ENCODE measurements around the gene AGPAT2. TPM values are rescaled to one million over a fixed set of nuclear protein-coding genes. Genes with fewer than 3 reads are reported as not detected.

The AGPAT2 gene
- total RNA-seq, 1 experiment from 2014 or later, result 77.9 TPM

DNA sequence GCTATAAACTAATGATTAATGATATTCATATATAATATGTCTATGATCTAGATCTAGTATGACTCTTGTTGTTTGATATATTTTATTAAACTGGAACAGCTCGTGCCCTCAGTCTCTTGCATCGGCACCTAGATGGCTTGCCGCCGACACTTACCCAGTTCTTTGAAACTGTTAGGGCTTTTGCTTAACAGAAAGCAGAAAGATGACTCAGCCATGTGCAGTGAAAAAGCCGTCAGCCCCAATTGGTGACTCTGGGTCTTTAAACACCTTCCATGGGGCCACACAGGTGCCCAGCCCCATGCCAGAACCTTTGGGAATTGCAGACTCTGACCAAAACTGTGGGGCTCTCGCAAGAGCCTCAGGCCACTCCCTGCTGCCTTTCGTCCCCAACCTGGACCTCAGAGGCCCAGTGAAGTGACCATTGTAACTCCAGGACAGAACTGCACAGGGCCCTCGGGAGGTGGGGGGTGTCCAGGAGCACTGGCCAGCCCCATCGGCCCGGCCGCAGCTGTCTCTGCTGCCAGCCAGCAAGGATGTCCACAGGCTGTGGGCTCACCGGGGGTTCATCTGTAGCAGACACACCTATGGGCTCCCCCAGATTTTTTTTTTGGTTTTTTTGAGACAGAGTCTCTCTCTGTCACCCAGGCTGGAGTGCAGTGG is 47.7 kb upstream of the AGPAT2 start:
- Histone ChIP-seq H3K4me1 (ENCODE audit: control insufficient read depth, insufficient read depth, low read length) (no peaks in the 10 kb centered on the region; the same call in 1 of the 2 replicates), H3K9me3 (ENCODE audit: control insufficient read depth, insufficient read depth, low read depth, low read length) (no peaks in the 10 kb centered on the region), H3K36me3 (ENCODE audit: control insufficient read depth, insufficient read depth, low read length) (no peaks in the 10 kb centered on the region), H3K27ac (ENCODE audit: low read length) (no peak overlapping the region), H3K27me3 (ENCODE audit: control insufficient read depth, insufficient read depth, low read length) (no peaks in the 10 kb centered on the region), H3K4me3 (ENCODE audit: low read depth in 2 of 2, low read length in 2 of 2) (no peak overlapping the region)
- in situ Hi-C loops (cut with HindIII; ENCODE audit: low pct_unique_long_range_greater_than_20kb, low sequenced_read_pairs), result no loop called here
- intact Hi-C loops (cut with micrococcal nuclease; ENCODE audit: unreplicated experiment), result no loop called here
- ChIA-PET POLR2A (no interaction called here), CTCF (interaction anchor here (0.7 kb wide), 1 partner anchor 77 kb away, joined by 3 read pairs; no protein-coding TSS in a partner anchor)
- no peak for ATAC-seq
- TF ChIP-seq, protein P1, sequence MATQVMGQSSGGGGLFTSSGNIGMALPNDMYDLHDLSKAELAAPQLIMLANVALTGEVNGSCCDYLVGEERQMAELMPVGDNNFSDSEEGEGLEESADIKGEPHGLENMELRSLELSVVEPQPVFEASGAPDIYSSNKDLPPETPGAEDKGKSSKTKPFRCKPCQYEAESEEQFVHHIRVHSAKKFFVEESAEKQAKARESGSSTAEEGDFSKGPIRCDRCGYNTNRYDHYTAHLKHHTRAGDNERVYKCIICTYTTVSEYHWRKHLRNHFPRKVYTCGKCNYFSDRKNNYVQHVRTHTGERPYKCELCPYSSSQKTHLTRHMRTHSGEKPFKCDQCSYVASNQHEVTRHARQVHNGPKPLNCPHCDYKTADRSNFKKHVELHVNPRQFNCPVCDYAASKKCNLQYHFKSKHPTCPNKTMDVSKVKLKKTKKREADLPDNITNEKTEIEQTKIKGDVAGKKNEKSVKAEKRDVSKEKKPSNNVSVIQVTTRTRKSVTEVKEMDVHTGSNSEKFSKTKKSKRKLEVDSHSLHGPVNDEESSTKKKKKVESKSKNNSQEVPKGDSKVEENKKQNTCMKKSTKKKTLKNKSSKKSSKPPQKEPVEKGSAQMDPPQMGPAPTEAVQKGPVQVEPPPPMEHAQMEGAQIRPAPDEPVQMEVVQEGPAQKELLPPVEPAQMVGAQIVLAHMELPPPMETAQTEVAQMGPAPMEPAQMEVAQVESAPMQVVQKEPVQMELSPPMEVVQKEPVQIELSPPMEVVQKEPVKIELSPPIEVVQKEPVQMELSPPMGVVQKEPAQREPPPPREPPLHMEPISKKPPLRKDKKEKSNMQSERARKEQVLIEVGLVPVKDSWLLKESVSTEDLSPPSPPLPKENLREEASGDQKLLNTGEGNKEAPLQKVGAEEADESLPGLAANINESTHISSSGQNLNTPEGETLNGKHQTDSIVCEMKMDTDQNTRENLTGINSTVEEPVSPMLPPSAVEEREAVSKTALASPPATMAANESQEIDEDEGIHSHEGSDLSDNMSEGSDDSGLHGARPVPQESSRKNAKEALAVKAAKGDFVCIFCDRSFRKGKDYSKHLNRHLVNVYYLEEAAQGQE (IDR thresholded peaks at IDR 0.05; ENCODE audit: insufficient read depth in 1 of 2, low read depth in 2 of 2, low read length in 1 of 2), result no peak
- TF ChIP-seq SIN3A (IDR thresholded peaks at IDR 0.05; ENCODE audit: borderline replicate concordance, insufficient read depth, low read depth, low read length), result no peak
- TF ChIP-seq TCF7L2 (IDR thresholded peaks at IDR 0.05; ENCODE audit: low read depth, low read length), result no peak
- TF ChIP-seq, protein P2, sequence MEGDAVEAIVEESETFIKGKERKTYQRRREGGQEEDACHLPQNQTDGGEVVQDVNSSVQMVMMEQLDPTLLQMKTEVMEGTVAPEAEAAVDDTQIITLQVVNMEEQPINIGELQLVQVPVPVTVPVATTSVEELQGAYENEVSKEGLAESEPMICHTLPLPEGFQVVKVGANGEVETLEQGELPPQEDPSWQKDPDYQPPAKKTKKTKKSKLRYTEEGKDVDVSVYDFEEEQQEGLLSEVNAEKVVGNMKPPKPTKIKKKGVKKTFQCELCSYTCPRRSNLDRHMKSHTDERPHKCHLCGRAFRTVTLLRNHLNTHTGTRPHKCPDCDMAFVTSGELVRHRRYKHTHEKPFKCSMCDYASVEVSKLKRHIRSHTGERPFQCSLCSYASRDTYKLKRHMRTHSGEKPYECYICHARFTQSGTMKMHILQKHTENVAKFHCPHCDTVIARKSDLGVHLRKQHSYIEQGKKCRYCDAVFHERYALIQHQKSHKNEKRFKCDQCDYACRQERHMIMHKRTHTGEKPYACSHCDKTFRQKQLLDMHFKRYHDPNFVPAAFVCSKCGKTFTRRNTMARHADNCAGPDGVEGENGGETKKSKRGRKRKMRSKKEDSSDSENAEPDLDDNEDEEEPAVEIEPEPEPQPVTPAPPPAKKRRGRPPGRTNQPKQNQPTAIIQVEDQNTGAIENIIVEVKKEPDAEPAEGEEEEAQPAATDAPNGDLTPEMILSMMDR (IDR thresholded peaks at IDR 0.05), result no peak
- TF ChIP-seq POLR2AphosphoS5 (IDR thresholded peaks at IDR 0.05; ENCODE audit: low read depth, low read length), result no peak
- no TSS peak for BruUV-seq (replicated peaks)
- no peak for DNase-seq (ENCODE audit: low read depth, low spot score)

DNA sequence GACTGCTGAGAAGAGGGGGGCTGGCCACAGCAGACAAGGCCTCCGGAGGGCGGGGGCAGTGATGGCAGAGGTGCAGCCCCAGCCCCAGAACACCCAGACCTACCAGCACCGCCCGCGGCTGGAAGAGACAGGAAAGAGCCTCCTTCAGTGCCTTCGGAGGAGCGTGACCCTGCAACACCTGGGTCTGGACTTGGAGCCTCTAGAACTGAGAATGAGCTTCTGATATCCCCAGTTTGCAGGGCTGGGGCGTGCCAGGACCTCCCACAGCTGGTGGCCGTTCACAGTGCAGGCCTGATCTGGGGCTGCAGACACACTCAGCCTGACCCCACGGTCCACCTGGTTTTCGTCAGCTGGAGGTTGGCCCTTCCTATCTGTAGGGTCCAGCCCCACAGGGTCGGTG is 46.4 kb upstream of the AGPAT2 start:
- Histone ChIP-seq H3K9me3 (ENCODE audit: control insufficient read depth, insufficient read depth, low read depth, low read length) (no peaks in the 10 kb centered on the region), H3K4me3 (ENCODE audit: low read depth in 2 of 2, low read length in 2 of 2) (no peak overlapping the region), H3K27me3 (ENCODE audit: control insufficient read depth, insufficient read depth, low read length) (no peaks in the 10 kb centered on the region), H3K27ac (ENCODE audit: low read length) (no peak overlapping the region), H3K4me1 (ENCODE audit: control insufficient read depth, insufficient read depth, low read length) (peaks cover 6% of the 10 kb centered on the region), H3K36me3 (ENCODE audit: control insufficient read depth, insufficient read depth, low read length) (no peaks in the 10 kb centered on the region)
- in situ Hi-C loops (cut with HindIII; ENCODE audit: low pct_unique_long_range_greater_than_20kb, low sequenced_read_pairs), result no loop called here
- POLR2A ChIA-PET, result no interaction called here
- CTCF ChIA-PET, result no interaction called here
- TF ChIP-seq TCF7L2 (IDR thresholded peaks at IDR 0.05; ENCODE audit: low read depth, low read length), result no peak
- no peak for TF ChIP-seq SIN3A (IDR thresholded peaks at IDR 0.05; ENCODE audit: borderline replicate concordance, insufficient read depth, low read depth, low read length)
- TF ChIP-seq, protein P2 (IDR thresholded peaks at IDR 0.05), result no peak
- TF ChIP-seq, protein P1 (IDR thresholded peaks at IDR 0.05; ENCODE audit: insufficient read depth in 1 of 2, low read depth in 2 of 2, low read length in 1 of 2), result no peak
- no peak for TF ChIP-seq POLR2AphosphoS5 (IDR thresholded peaks at IDR 0.05; ENCODE audit: low read depth, low read length)
- DNase-seq (ENCODE audit: low read depth, low spot score), result no peak
- ATAC-seq, result no peak
- intact Hi-C loops (cut with micrococcal nuclease; ENCODE audit: unreplicated experiment), result no loop called here
- BruUV-seq (replicated peaks), result no TSS peak
